Choroid plexus epithelial cell (primary cell): Measurements from ENCODE around the gene PHLDA2.
A peak's percentile ranks its signal among the peaks of the same experiment; 100 is the strongest.

Source experiments
- DNase-seq: peaks from one replicate; pipeline ENCODE4 v3.0.0-alpha.2; 2010; ENCODE audit warnings: low read depth
- H3K4me3 ChIP-seq: 2 replicates; pipeline ENCODE4 v1.5.1; 2011; ENCODE audit warnings: low read depth, mild to moderate bottlenecking, control low read depth, low read length, moderate library complexity
- CTCF ChIP-seq: conservative IDR thresholded peaks from 2 replicates; pipeline ENCODE4 v1.5.1; 2011; ENCODE audit warnings: low read depth, mild to moderate bottlenecking, control low read depth, inconsistent platforms, low read length, moderate library complexity

The PHLDA2 gene

GRCh38 chr11:2892215-2892966 is 36.8 kb downstream of the PHLDA2 start:
- H3K4me3 ChIP-seq: peak overlapping the region; percentile 56
- peak; percentile 92 for TF ChIP-seq CTCF
- peak; percentile 53 for DNase-seq

DNA sequence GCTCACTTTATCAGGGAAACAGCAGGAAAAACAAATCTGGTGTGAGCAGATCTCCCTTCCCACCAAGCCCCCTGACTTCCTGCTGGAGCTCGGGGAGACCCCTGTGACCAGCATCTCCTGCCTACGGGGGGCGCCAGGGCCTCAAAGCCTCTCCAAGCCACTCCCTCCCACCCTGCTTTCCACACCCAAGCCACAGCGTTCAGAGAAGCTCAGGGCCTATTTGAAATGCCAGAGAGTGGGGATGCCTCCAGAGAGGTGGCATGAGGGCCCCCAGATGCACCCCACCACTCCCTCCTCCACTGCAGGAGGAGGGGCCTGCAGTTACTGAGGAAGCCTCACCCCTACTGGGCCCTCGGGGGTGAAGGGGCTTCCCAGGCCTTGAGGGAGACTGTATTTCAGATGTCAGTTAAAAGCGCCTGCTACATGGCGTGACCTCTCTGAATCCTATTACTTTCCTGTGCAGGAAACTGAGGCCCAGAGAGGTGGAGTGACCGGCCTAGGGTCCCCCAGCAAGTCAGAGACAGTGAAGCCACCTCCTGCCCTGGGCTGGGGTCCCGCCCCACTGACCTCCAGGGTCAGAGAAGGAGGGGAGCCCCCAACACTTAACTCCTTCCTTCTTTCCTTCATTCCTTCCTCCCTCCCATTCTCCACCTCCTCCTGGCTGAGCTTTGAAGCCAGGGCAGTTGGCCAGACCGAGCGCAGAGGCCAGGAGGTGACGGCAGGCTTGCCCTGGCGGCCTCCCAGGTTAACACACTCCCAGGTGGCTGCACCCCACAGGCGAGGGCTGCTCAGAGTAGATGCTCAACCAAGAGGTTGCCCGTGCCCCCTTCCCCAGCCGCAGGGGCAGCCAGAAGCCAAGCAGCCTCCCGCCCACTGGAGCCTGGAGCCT is 37.6 kb downstream of the PHLDA2 start:
- H3K4me3 ChIP-seq: peak overlapping the region; percentile 56
- peak; percentile 28 for DNase-seq
- peak; percentile 11 for TF ChIP-seq CTCF

- no peak for TF ChIP-seq CTCF
- peak; percentile 67 for DNase-seq
- H3K4me3 ChIP-seq: no peak overlapping the region
Measured at GRCh38 chr11:2890466-2891294, 38.5 kb downstream of the PHLDA2 start.

DNA sequence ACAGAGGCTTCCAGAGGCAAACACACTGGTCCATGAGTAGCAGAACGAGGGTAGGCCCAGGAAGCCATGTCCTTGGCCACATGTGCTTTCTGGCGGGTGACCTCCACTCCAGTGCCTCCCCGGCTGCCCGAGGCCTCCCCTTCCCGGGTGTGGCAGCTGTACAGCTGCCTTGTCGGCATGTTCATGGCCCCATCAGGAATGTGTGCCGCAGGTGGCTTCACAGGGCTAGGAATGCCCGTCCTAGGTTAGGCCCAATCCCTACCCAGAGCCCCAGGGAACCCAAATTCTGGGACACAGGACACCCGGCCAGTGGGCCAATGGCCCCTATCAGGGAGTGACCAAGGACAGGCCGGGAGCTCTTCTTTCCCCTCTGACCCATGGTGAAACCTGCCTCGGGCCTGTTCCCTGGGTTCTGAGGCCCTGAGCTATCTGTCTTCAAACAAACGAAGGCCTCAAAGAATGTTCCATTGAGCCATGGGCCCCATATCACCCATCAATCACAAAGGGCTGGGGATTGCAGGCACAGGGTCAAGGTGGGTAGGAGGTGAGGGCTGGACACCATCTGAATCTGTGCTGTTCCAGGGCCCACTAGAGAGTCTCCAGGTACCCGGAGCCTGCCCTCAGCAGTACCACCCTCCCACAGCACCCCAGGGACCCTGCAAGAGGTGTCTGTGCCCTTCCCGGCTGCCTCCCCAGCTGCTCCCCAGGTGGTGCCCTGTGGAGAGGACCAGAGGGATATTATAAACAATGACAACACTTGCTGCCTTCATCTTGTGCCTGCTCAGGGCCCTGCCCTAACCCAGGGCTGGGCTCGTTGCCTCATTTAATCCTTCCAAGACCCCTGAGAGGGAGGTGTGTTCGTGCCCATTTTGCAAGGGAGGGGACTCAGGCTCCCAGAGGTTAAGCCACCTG is 39.6 kb downstream of the PHLDA2 start:
- TF ChIP-seq CTCF: no peak
- DNase-seq: no peak
- H3K4me3 ChIP-seq: no peak overlapping the region

GRCh38 chr11:2888266-2888968 is 40.8 kb downstream of the PHLDA2 start:
- peak; percentile 92 for DNase-seq
- H3K4me3 ChIP-seq: no peak overlapping the region
- TF ChIP-seq CTCF: peak; percentile 100
